Mesodermal cell (in vitro differentiated cells): ENCODE results near the gene RAB4A.
"Not testable (repeated sequence)": the region's sequence is repeated elsewhere in the genome, so short reads cannot be mapped to it uniquely, and the experiment has no call there.

ENCODE experiments used
- H3K27ac ChIP-seq: 2 replicates; pipeline ENCODE4 v1.7.0; 2013; ENCODE audit warnings: mild to moderate bottlenecking, low read depth, low read length, moderate library complexity; ENCODE audit not compliant: severe bottlenecking
- H3K36me3 ChIP-seq: 2 replicates; pipeline ENCODE4 v1.7.1; 2013; ENCODE audit warnings: mild to moderate bottlenecking, low read length, moderate library complexity; ENCODE audit not compliant: control insufficient read depth, insufficient read depth
- H3K4me1 ChIP-seq: one replicate; pipeline ENCODE4 v1.7.1; 2013; ENCODE audit warnings: mild to moderate bottlenecking, low read length; ENCODE audit not compliant: insufficient read depth, control insufficient read depth, poor library complexity, severe bottlenecking
- H3K4me3 ChIP-seq: 2 replicates; pipeline ENCODE4 v1.7.0; 2013; ENCODE audit warnings: low read length, control low read depth, mild to moderate bottlenecking; ENCODE audit not compliant: insufficient read depth, poor library complexity, severe bottlenecking; ENCODE audit errors: extremely low read depth
- H3K9me3 ChIP-seq: 2 replicates; pipeline ENCODE4 v1.7.1; 2013; ENCODE audit warnings: mild to moderate bottlenecking, low read length, moderate library complexity; ENCODE audit not compliant: control insufficient read depth
- WGBS, 2 experiments: methylation state at CpG; one replicate each; pipeline ENCODE4 v1.1.5; 2013; ENCODE audit warnings: missing lambda C conversion rate in 2 of 2; ENCODE audit not compliant: insufficient coverage in 2 of 2; 5-methylcytosine and 5-hydroxymethylcytosine counted together

Gene RAB4A

DNA sequence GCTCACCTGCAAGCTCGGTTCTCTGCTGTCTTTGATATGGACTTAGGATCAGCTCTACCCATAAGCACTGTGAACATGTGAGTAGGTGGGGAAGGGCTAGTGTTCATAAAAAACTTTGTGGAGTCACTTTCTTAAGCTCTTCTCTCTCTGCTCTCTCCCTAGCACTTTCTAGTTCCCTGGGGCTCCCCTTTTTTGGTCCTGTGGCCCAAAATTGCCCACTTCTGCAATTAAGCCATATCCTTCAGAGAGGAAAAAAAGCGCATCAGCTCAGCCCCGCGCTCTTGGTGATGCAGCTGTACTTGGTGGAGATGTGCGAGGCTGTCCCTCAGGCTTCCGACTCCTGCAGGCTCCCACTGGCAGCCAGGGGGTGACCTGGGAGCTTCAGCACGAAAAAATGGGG, 48.6 kb downstream of the RAB4A start:
- Histone ChIP-seq H3K36me3 (peaks cover 43% of the 10 kb centered on the region), H3K4me3 (no peak overlapping the region), H3K9me3 (no peaks in the 10 kb centered on the region), H3K27ac (no peak overlapping the region), H3K4me1 (peaks cover 5% of the 10 kb centered on the region)
- 84 to 100% methylated on average over 4 to 5 of the region's 7 CpGs for WGBS, 2 experiments

DNA sequence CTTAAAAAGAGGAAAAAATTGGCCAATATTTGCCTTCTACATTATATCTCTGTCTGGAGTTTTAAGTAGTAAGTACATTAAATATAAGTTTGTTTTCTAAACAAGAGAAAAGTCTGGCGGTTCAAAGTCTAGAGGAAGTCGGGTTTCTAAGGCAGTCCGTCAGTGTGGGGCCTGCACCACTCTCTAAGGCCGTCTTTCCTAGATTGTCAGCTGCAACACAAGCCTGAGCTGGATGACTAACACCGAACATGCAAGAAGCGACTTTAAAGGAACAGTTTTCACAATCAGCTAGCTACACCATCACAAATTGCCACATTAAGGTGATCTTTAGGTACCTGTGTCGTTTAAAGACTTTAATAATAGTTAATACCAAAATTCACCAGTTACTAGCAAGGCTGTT, 52.3 kb downstream of the RAB4A start:
- 94% methylated on average over 4 to 5 of the region's 7 CpGs for WGBS, 2 experiments
- H3K4me3 ChIP-seq = no peak overlapping the region
- H3K27ac ChIP-seq = no peak overlapping the region
- peaks cover 59% of the 10 kb centered on the region for H3K36me3 ChIP-seq
- H3K9me3 ChIP-seq = no peaks in the 10 kb centered on the region
- no peaks in the 10 kb centered on the region for H3K4me1 ChIP-seq

DNA sequence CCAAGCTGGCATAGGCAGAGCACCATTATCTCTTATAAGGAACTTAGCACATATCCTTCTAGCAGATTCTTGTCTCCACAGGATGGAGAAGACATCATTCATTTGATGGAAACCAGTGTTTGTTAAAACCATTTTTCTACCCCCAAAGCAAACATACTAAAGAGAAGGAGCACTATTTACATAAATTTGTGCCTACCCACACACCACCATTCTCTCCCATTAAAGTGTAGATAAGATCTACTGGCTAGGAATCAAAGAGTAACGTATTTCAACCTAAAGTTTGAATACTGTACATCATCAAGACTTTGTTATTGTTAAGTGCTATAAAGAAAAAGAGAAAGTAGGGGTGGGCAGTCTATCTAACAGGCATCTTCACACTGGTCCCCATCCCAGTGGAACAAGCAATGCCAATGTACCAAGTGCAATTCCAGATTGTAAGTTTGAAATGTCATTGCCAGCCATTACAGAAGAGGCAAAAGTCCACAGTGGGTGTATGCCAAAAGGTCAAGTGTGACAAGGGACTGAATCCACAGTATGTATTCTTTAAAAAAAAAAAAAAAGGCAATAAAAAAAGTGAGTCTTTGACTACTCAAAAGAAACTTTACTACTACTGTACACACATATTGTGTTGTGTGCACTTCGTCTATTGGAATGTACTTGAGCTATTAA, 53.1 kb downstream of the RAB4A start:
- no peak overlapping the region for H3K27ac ChIP-seq
- H3K36me3 ChIP-seq = peaks cover 65% of the 10 kb centered on the region
- H3K4me1 ChIP-seq = peaks cover 2% of the 10 kb centered on the region
- H3K9me3 ChIP-seq = no peaks in the 10 kb centered on the region
- H3K4me3 ChIP-seq = no peak overlapping the region
- WGBS, 2 experiments = no CpG with 5 or more reads among the region's 2 CpGs

DNA sequence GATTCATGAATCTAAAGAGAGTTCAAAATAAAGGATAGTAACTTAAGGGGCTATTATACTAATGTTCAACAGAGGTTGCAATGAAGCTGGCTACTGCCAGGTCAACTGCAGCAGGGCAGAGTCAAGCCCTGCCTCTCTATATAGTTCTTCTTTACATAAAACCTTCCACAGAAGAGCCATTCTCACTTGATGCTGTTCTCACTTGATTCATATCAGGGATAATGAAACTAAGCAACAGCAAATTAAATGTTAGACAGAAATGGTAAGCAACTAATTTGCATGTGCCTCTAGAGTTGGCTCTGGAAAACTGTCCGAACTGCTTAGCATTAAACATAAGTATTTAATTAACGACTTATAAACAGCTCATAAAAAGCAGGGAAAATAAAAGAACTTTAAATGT, 54.5 kb downstream of the RAB4A start:
- Histone ChIP-seq H3K27ac (no peak overlapping the region), H3K4me3 (no peak overlapping the region), H3K9me3 (no peaks in the 10 kb centered on the region), H3K36me3 (peaks cover 54% of the 10 kb centered on the region), H3K4me1 (peaks cover 3% of the 10 kb centered on the region)
- 100% methylated on average over 1 of the region's 2 CpGs; no CpG with 5 or more reads in 1 of the 2 experiments for WGBS, 2 experiments

DNA sequence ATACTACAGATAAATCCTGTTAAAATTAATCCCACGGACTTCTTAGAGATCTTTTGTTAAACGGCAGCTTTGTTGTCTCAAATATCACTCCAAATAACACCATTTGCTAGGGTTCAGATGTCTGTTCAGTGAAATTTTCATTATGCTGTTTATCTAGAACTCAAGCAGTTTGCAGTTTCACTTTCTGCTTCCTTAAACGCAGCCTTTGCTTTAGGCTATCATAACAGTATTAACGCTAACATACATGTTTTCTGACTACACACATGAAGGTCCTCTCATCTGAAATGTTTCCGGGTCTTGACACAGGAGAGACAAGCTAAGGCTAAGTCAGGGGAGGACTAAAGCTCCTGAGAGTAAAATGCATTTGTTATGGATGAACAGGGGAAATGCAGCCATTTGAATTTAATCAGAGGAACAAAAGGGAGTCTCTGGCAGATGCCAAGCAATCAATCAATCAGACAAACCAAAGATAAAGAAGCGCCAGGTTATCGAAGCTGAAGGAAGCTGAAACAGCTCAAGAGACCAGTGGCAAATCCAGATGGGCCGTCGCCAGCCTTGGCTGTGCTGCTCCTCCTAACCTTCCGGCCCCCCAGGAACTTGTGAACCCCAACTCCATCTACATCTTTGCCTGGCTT, 55.1 kb downstream of the RAB4A start:
- 91 to 93% methylated on average over 7 to 8 of the region's 10 CpGs for WGBS, 2 experiments
- Histone ChIP-seq H3K27ac (no peak overlapping the region), H3K36me3 (peaks cover 53% of the 10 kb centered on the region), H3K4me3 (no peak overlapping the region), H3K4me1 (peaks cover 3% of the 10 kb centered on the region), H3K9me3 (no peaks in the 10 kb centered on the region)

DNA sequence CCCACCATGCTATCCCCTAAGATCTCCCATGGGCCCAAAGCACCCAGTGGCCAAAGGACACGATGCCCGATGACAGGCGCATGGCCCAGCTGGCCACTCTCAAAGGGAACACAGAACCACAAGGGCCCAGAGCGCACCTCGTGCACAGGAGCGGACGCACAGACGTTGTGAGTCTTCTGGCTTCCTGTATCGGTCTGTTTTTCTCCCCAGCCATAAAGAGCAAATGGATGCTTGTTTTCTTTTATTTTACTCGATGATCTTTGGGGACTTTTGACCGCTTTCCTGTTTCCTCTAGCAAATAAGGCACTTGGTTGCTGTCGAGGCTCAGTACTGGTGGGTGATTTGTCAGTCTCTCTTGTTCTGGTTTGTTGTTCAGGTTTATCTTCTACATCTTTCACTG, 55.7 kb downstream of the RAB4A start:
- Histone ChIP-seq H3K27ac (no peak overlapping the region), H3K4me3 (no peak overlapping the region), H3K36me3 (peaks cover 47% of the 10 kb centered on the region), H3K9me3 (no peaks in the 10 kb centered on the region), H3K4me1 (peaks cover 3% of the 10 kb centered on the region)
- 86 to 92% methylated on average over 9 to 10 of the region's 12 CpGs for WGBS, 2 experiments

DNA sequence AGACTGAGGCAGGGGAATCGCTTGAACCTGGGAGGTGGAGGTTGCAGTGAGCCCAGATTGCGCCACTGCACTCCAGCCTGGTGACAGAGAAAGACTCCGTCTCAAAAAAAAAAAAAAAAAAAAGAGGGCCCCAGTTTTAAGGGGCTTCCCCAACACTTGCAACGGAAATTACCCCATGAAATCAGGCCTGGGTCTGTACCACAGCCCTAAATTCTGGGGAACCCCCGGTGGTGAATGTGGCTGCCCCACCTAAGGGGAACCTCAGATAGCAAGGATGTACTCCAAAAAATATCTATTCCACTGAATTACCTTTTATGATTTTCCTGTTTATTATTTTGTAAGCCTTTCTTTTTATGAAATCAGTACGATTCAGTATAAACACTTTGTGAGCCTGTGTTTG, 56.9 kb downstream of the RAB4A start:
- not testable (repeated sequence) for H3K9me3 ChIP-seq, H3K27ac ChIP-seq, H3K4me1 ChIP-seq, H3K4me3 ChIP-seq
- 95 to 100% methylated on average over 2 to 6 of the region's 6 CpGs for WGBS, 2 experiments
- H3K36me3 ChIP-seq = peaks cover 41% of the 10 kb centered on the region

DNA sequence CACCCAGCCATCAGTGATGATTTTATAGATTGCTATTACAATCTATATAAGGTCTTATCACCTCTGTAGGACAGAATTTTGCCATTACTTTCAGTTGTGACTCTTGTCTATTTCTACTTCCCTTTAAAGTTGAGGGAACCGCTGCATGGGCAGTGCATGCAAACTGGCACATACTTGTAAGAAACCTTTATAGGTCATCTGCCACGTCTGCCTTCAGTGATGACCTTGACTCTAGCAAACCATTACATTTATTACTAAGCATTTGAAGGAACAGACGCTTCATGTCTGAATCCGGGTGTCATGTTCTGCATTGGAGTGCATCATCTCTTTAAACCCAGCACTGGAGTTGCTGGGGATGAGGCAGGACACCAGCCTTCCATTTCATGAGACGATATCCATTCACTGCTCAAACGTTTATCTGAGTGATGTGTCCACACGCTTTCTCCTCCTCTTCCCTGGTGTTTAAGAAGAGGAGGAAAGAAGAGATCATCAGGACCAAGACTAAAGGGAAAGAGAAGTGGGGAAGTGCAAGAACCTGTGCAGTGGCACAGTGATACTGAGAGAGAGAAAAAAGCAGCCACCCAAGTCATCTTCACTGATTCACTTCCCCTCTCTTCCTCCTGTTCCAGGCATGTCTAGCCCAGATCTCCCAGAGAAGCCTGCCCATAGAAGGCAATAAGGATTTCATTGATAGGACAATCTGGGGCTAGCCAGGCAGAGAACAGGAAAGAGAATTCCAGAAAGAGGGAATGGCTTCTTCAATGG, 57.9 kb downstream of the RAB4A start:
- Histone ChIP-seq H3K36me3 (peaks cover 38% of the 10 kb centered on the region), H3K27ac (no peak overlapping the region), H3K4me3 (no peak overlapping the region), H3K9me3 (peaks cover 4% of the 10 kb centered on the region), H3K4me1 (peaks cover 3% of the 10 kb centered on the region)
- WGBS, 2 experiments = 94 to 95% methylated on average over 4 to 7 of the region's 7 CpGs

DNA sequence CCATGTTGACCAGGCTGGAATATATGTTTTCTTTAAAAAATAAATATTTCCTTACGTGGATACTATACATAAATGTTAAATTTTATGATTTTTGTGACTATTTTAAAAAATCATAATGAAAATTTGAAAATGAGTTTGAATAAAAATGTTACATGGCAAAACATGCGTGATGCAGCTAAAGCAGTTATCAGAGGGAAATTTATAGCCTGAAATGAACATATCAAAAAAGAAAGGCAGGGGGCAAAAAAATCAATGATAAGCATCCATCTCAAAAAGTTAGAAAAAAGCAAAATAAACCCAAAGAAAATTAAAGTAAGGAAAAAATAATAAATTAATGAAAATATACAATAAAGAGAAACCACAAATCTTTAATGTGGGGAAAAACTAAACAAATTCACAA, 63.4 kb downstream of the RAB4A start:
- Histone ChIP-seq H3K27ac (no peak overlapping the region), H3K4me3 (no peak overlapping the region), H3K9me3 (peaks cover 10% of the 10 kb centered on the region), H3K36me3 (peaks cover 10% of the 10 kb centered on the region), H3K4me1 (peaks cover 7% of the 10 kb centered on the region)
- WGBS, 2 experiments = no CpG with 5 or more reads among the region's 2 CpGs

DNA sequence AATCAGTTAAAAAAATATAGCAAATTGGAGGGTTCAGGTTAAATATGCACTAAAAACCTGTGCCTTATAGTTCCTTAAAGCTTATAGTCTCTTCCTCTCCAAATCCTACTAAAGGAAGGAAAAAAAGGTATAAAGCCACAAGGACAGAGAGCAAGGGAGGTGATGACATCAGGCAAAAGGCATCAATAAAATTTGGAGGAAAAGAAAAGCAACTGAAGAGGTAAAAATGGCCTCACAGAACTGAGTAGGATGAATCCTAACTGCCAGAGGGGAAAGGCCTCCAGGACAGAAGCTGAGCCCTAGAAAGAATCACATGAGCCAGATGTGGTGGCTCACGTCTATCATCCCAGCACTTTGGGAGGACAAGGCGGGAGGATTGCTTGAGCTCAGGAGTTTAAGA, 63.8 kb downstream of the RAB4A start:
- 89% methylated on average over 2 of the region's 2 CpGs; no CpG with 5 or more reads in 1 of the 2 experiments for WGBS, 2 experiments
- Histone ChIP-seq H3K36me3 (peaks cover 10% of the 10 kb centered on the region), H3K4me3 (no peak overlapping the region), H3K4me1 (peaks cover 7% of the 10 kb centered on the region), H3K27ac (no peak overlapping the region), H3K9me3 (peaks cover 10% of the 10 kb centered on the region)

DNA sequence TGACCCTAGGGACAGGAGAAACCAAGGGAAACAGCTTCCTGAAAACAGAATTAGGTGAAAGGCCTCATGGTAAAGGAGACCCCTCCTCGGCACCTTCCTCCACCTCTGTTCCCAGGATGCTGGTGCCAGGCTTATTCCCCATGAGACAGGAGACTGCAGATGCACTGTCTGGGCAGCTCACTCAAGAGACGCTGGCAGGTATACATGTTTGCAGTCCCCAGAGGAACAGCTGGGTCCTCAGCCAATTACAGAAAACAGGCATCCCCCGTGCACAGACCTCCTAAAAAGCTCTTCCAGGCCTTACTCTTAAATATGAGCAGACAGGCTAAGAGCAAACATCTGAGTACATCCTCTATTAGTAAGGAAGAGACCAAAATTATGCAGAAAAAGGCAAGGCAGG, 65.4 kb downstream of the RAB4A start:
- 90 to 96% methylated on average over 2 to 3 of the region's 3 CpGs for WGBS, 2 experiments
- peaks cover 10% of the 10 kb centered on the region for H3K36me3 ChIP-seq
- H3K27ac ChIP-seq = no peak overlapping the region
- peaks cover 10% of the 10 kb centered on the region for H3K9me3 ChIP-seq
- no peak overlapping the region for H3K4me3 ChIP-seq
- H3K4me1 ChIP-seq = peaks cover 7% of the 10 kb centered on the region
